ENCODE results near the gene PROSER2.

- TF ChIP-seq CTCF (IDR thresholded peaks at IDR 0.05) (no peak), POLR2A (IDR thresholded peaks at IDR 0.05) (no peak)
These were observed 68.8 kb downstream of the PROSER2 start for GRCh38 chr10:11891776-11892486.

Data from uterus (tissue), 2 donors.